NCI-H226 (cell line): ENCODE results near the gene SPATS1.
"Not testable (repeated sequence)": the region's sequence is repeated elsewhere in the genome, so short reads cannot be mapped to it uniquely, and the experiment has no call there.

Experiments
- DNase-seq: peaks from one replicate; pipeline ENCODE4 v3.0.0-alpha.2; 2015

The SPATS1 gene

GRCh38 chr6:44349904-44350649 lies 7.6 kb downstream of the SPATS1 start:
- DNase-seq, result no peak

GRCh38 chr6:44350650-44350994 lies 8.2 kb downstream of the SPATS1 start:
- not testable (repeated sequence) for DNase-seq

GRCh38 chr6:44352259-44352658 lies 9.8 kb downstream of the SPATS1 start:
- no peak for DNase-seq

- no peak for DNase-seq
Observed at GRCh38 chr6:44353336-44353735, 10.9 kb downstream of the SPATS1 start.

GRCh38 chr6:44355640-44356039 lies 13.2 kb downstream of the SPATS1 start:
- DNase-seq, result no peak

- no peak for DNase-seq
Observed at GRCh38 chr6:44356487-44356886, 14.0 kb downstream of the SPATS1 start.

GRCh38 chr6:44359973-44360372 lies 17.5 kb downstream of the SPATS1 start:
- no peak for DNase-seq

- no peak for DNase-seq
Observed at GRCh38 chr6:44361947-44362346, 19.5 kb downstream of the SPATS1 start.

- DNase-seq, result no peak
Observed at GRCh38 chr6:44363377-44363926, 21.0 kb downstream of the SPATS1 start.

GRCh38 chr6:44366781-44367180 lies 24.3 kb downstream of the SPATS1 start:
- DNase-seq, result no peak

- DNase-seq, result no peak
Observed at GRCh38 chr6:44367681-44368080, 25.2 kb downstream of the SPATS1 start.

- DNase-seq, result no peak
Observed at GRCh38 chr6:44373051-44373450, 30.6 kb downstream of the SPATS1 start.

GRCh38 chr6:44373787-44374186 lies 31.3 kb downstream of the SPATS1 start:
- no peak for DNase-seq

- DNase-seq, result no peak
Observed at GRCh38 chr6:44375071-44375470, 32.6 kb downstream of the SPATS1 start.

GRCh38 chr6:44377484-44377883 lies 35.0 kb downstream of the SPATS1 start:
- DNase-seq, result no peak

GRCh38 chr6:44377971-44378370 lies 35.5 kb downstream of the SPATS1 start:
- no peak for DNase-seq

- DNase-seq, result no peak
Observed at GRCh38 chr6:44381739-44382138, 39.3 kb downstream of the SPATS1 start.

GRCh38 chr6:44386364-44386928 lies 44.0 kb downstream of the SPATS1 start:
- DNase-seq, result no peak

GRCh38 chr6:44386929-44387345 lies 44.5 kb downstream of the SPATS1 start:
- DNase-seq, result no peak

GRCh38 chr6:44387346-44388134 lies 45.1 kb downstream of the SPATS1 start, which contains the start of gene CDC5L:
TSS of gene CDC5L (plus strand) at chr6:44387706. CDS start at chr6:44387824, 118 bp downstream.
- peak; percentile 99 for DNase-seq

GRCh38 chr6:44388135-44388487 lies 45.7 kb downstream of the SPATS1 start:
- DNase-seq, result no peak

- DNase-seq, result no peak
Observed at GRCh38 chr6:44388887-44389286, 46.4 kb downstream of the SPATS1 start.

GRCh38 chr6:44390158-44390683 lies 47.8 kb downstream of the SPATS1 start:
- no peak for DNase-seq
